T-helper 2 cell treated with Interferon-gamma antibody and Interleukin-4, amounts not matched to agents 100 ng/mL and 5 ng/mL, for 36 hours (primary cell): Measurements from ENCODE around the gene ASCL2. TPM values are rescaled to one million over a fixed set of nuclear protein-coding genes. Genes with fewer than 3 reads are reported as not detected.

Experiments
- intact Hi-C: fragments of 100-400 bp; cut with micrococcal nuclease; formaldehyde crosslinking; loops from one replicate; pipeline ENCODE4 v1.15.1; 2023
- total RNA-seq: library from RNA; stranded (reverse); gene quantifications from 2 replicates; pipeline ENCODE4 v1.2.3, GENCODE V29; 2022

ASCL2 gene, protein sequence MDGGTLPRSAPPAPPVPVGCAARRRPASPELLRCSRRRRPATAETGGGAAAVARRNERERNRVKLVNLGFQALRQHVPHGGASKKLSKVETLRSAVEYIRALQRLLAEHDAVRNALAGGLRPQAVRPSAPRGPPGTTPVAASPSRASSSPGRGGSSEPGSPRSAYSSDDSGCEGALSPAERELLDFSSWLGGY
- 0.09 and 0.11 TPM in 2 replicates for total RNA-seq

- intact Hi-C loops, result no loop called here
These were observed at the start of gene ASCL2 for GRCh38 chr11:2270322-2271076. Gene ASCL2, minus strand, starts transcription at chr11:2270588. Its CDS starts 256 bp downstream, at chr11:2270332.

- intact Hi-C loops, result no loop called here
These were observed 49.5 kb upstream of the ASCL2 start for GRCh38 chr11:2319791-2320472.

DNA sequence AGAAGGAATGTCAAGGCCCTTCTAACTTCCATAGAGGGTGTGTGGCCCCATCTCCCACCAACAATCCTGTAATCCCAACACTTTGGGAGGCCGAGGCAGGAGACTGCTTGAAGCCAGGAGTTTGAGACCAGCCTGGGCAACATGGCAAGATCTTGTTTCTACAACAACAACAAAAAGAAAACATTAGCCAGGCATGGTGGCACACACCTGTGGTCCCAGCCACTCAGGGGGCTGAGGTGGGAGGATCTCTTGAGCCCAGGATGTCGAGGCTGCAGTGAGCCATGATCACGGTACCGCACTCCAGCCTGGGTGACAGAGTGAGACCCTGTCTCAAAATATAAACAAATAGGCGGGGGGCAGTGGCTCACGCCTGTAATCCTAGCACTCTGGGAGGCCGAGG lies 48.3 kb upstream of the ASCL2 start:
- intact Hi-C loops, result no loop called here

GRCh38 chr11:2318123-2318522 lies 47.7 kb upstream of the ASCL2 start:
- intact Hi-C loops, result no loop called here

- intact Hi-C loops, result no loop called here
These were observed 47.1 kb upstream of the ASCL2 start for GRCh38 chr11:2317354-2318050.

DNA sequence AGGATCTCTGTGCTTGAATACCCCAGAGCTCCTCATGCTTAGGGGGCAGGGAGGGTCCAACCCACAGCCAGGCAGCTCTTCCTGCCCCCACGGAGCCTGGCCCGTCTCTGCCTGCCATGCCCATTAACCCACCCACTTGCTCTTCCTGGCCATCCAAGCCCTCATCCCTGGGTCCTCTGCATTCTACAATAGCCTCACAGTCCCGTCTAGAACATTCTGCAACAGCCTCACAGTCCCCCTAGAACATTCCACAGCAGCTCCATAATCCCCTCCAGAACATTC lies 46.5 kb upstream of the ASCL2 start:
- intact Hi-C loops, result no loop called here

DNA sequence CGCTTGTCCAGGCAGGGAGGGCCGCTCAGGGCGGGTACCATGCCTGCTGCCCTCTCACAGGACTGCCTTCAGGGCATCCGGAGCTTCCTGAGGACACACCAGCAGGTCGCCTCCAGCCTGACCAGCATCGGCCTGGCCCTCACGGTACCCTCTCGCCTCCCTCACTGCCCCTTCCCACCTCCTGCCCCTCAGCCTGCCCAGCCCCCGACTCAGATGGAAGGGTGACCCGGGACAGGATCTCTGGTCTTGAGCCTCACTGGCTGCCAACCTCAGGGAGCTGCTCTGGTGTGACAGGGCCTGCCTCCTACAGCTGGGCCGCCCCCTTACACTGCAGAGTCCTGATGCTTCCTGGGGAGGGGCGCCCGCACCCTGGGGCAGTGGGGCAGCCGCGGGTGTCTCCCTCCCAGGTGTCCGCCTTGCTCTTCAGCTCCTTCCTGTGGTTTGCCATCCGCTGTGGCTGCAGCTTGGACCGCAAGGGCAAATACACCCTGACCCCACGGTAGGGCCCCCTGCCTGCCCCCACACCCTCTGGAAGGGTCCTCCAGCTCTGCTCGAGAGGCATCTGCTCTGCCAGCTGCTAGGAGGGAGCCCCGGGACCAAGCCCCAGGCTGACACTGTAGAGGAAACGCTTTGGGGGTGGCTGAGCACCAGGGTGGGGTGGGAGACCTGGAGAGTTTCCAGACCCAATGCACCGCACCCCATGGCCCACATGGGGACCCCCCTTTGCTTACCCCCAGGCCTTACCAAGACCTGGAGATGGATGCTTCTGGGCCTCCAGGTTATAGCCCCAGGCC lies 46.0 kb upstream of the ASCL2 start:
- intact Hi-C loops, result no loop called here

- intact Hi-C loops, result no loop called here
These were observed 45.2 kb upstream of the ASCL2 start for GRCh38 chr11:2315395-2316168.

DNA sequence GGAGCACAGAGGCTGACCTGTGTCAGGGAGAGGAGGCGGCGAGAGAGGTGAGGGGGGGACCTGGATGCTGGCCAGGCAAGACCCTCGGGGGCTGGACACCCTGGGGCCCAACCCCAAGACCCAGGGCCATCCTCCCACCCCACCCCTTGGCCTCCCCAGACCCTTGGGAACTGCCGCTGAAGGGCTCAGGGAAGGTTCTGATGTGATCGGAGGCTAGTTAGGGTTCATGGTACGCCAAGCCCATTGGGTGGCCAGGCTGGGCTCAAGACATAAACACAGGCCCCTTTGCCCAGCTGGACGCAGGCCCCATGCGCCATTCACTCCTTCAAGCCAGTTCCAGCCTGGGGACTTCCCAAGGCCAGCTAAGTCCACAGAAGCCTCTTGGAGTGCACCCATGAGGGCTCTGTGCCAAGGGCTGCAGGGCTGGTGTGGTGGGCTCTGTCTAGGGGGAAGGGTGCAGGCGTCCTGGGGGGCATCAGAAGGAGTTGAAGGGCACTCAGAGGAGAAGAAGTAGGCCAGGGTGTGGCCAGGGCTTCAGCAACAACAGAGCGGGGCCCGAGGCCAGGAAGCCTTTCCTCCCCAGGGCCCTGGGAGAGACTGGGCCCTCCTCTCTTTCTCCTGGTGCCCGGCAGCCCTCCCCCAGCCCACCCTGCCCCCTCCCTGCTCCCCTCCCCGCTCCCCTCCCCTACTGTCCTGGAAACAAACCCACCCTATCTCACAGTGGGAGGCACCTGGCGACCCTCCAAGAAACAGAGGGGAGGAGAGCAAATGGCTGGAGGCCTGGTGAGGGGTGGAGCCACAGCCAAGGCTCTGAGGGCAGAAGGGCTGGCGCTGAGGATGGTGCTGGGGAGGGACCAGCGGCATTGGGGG lies 44.4 kb upstream of the ASCL2 start:
- intact Hi-C loops, result no loop called here

DNA sequence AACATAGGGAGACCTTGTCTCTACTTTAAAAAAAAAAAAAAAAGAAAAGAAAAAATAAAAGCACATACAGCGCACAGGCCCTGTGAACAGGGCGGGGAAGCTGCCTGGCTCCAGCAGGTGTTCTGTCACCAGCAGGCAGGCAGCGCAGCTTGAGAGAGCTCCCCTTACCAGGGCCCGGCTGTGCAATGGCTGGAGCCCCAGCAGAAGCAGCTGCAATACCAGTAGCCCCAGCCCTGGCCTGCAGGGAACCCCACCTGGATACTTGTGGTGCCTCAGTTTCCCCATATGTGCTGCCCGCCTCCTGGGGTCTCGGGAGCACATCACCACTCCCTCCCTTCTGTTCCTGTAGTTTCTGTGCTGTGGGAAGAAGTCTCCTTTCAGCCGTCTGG lies 43.7 kb upstream of the ASCL2 start:
- intact Hi-C loops, result no loop called here

DNA sequence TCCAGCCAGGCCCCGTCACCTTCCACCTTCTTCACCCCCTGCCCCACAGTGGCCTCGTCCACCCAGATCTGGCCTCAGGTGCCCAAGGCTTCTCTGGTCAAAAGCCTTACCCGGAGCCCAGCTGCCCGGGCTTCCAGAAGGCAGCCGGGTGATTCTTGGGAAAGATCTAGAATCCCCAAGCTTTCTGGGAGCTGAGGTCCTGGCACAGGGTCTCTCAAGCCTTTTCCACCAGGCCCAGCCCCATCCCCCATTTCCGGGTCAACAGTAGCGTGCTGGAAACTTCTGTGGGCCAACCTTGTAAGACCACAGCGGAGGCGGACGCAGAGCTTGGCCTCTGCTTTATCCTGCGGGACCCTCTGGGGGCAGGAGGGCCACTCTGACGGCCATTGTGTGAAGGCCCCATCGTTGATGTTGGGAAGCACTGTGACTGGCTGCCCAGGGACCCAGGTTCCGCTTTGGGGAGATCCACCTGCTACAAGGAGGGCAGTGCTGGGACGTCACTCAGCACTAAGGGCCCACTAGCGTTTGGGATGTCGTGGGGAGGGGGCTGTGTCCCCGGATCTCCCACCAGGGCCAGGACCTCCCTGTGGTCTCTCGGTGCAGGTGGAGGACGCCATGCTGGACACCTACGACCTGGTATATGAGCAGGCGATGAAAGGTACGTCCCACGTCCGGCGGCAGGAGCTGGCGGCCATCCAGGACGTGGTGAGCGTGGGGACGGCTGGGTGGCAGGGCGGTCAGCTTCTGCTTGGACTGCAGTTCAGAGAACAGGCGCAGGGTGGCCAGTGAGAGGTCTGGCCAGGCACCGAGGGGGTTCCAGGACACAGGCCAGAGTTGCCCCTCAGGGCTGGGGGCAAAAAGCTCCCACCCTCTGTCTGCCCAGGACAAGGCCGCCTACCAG lies 42.9 kb upstream of the ASCL2 start:
- intact Hi-C loops, result no loop called here

DNA sequence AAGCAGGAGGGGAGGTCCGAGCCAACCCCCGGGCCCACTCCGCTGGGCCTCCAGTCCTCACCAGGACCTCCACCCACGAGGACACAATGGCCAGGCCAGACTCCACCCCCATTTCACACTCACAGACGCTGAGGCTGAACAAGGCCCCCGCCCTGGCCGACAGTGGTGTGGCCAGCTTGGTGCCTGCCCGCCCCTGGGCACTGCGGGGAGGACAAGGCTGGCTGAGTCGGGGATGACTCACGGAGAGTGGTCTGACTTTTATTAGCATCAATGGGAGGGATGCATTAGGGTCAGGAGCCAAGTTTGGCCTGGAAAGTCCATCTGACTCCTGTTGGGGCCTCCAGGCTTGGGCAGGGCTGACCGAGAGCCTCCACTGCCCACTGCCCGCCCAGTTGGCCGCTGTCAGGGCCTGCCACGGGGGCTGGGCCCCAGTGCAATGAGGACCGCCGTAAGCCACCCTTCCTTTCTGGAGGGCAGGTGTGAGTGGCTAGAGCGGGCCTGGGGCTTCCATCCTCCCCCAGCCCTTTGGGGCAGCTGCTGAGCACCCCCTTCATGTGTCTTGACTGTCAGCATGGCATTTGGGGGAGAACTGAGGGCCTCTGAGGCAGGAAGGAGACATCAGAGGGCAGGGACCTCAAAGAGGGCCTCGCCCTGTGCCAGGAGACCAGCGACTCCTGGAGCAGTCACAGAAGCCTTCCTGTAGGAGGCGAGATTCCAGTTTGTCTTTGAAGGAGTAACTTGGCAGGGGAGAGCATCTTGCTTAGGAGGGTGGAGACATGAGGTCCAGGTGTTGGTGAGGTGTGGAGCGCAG lies 42.0 kb upstream of the ASCL2 start:
- intact Hi-C loops, result no loop called here

- intact Hi-C loops, result no loop called here
These were observed 41.2 kb upstream of the ASCL2 start for GRCh38 chr11:2311353-2312133.

DNA sequence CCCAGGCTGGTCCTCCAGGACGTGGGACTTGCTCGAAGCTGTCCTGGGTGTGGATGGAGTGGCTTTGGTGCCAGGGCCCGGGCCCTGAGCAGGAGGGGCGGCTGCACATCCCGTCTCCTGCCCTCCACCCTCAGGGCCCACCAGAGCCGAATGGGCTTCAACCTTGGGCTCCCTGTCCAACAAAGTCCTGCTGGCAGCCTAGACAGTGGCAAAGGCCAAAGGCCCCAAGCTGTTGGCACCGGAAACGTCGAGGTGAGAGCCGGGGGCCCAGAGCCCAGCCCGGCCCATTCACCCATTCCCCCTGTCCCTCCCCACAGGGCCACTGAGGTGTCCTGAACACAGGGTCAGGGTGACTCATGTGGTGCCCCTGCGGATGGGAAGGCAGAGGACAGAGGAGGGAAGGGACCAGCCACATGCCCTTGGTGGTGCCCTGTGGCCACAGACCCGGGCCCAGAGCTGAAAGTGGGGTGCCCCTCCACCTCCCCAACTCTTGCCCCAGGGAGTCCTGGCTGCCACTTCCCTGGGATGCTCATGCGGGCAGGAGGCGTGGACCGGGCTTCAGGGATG lies 40.5 kb upstream of the ASCL2 start:
- intact Hi-C loops, result no loop called here

DNA sequence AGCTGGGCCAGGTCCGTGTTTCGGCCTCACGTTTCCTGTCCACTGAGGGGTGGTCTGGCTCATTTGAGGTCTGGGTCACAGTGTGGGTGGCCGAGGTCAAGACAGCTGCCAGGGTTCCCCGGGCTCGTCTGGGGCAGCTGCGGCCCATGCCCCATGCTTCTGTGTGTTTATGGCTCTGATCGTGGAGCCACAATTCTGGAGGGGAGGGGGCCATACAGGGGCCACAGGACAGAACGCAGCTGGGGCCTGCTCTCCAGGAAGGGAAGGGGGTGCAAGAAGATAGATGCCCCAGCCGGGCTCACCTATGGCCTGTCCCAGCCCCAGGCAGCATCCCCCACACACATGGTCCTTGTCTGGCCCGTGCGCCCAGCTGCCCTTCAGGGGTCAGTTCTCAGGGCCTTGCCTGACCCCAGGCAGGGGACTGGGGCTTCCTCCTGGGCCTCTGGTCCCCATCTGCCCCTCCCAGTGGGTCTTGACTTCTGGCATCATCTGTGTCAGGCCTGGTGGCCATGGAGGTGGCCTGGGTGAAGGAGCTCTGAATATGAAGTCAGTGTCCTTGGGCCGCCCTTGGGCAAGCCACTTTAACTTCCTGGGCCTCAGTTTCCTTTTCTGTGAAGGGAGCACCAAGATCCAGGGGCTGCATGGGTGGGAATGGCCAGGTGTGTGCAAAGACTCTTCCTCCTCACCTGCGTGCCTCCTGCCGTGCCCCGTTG lies 39.8 kb upstream of the ASCL2 start:
- intact Hi-C loops, result no loop called here
